H1 (cell line): ENCODE measurements around the gene RINT1. TPM values are rescaled to one million over a fixed set of nuclear protein-coding genes. Genes with fewer than 3 reads are reported as not detected.

Source experiments
- CHD2 ChIP-seq: IDR thresholded peaks from 2 replicates; pipeline ENCODE4 v1.6.1; 2012; ENCODE audit warnings: low read length, improper control_type of control experiment
- CREB1 ChIP-seq: IDR thresholded peaks from 2 replicates; pipeline ENCODE4 v1.6.1; 2012; ENCODE audit warnings: inconsistent platforms
- SIX5 ChIP-seq: IDR thresholded peaks from 2 replicates; pipeline ENCODE4 v1.6.1; 2011; ENCODE audit warnings: mild to moderate bottlenecking, low read depth, low read length
- polyA plus RNA-seq, 7 experiments: library from polyadenylated mRNA; depleted of rRNA in 3 of 7; stranded (reverse) in 5 of 7; unstranded in 2 of 7; fragments of >200 nt in 5 of 7; fragments of 200-250 nt in 2 of 7; gene quantifications; 1 replicate in 5 of 7; 2 replicates in 1 of 7; 4 replicates in 1 of 7; pipeline versions ENCODE4 v1.2.1 to v1.2.3, GENCODE V29; 2011 to 2013; ENCODE audit warnings: missing spikeins in 2 of 7, mixed read lengths in 2 of 7
- total RNA-seq: library from RNA; stranded (reverse); fragmentation: NEBNext Ultra II Directional; extraction: Animal tissue kit (Norgen Biotek cat#: 25700); gene quantifications from 2 replicates; pipeline ENCODE4 v1.2.1, GENCODE V29; 2021
- TF ChIP-seq, protein P1 (sequence below): IDR thresholded peaks from 2 replicates; pipeline ENCODE4 v1.6.1; 2011; ENCODE audit warnings: low read depth, mild to moderate bottlenecking, low read length; ENCODE audit not compliant: insufficient read depth

RINT1 gene
- total and polyA plus RNA-seq, 2 of the 8 experiments (the other 6 are each of a cell fraction or from before 2014, with no cell fraction given) = 7.8 to 21.8 TPM

DNA sequence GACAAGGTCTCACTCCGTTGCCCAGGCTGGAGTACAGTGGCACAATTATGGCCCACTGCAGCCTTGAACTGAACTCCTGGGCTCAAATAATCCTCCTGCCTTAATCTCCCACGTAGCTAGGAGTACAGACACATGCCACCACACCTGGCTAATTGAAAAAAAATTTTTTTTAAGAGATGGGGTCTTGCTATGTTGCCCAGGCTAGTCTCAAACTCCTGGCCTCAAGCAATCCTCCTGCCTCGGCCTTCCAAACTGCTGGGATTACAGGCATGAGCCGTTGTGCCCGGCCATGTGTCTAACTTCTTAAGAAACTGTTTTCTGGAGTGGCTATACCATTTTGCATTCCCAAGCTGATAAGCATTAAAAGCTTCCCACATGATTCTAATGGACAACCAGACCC is 58.8 kb downstream of the RINT1 start (continued):
- TF ChIP-seq, protein P1, sequence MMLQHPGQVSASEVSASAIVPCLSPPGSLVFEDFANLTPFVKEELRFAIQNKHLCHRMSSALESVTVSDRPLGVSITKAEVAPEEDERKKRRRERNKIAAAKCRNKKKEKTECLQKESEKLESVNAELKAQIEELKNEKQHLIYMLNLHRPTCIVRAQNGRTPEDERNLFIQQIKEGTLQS = no peak
- TF ChIP-seq CHD2 (no peak), CREB1 (no peak), SIX5 (no peak)
- TF ChIP-seq, all 59 proteins: peak for 0
